HG02759 (cell line): Measurements from ENCODE around the gene MAN2A2.

ENCODE experiments used
- ATAC-seq: cut with Tn5 transposase; IDR thresholded peaks from one replicate; pipeline ENCODE4 v1.9.1; 2021; ENCODE audit warnings: mild to moderate bottlenecking, moderate library complexity; ENCODE audit not compliant: unreplicated experiment

The MAN2A2 gene

GRCh38 chr15:90902840-90903732 lies at the start of gene MAN2A2:
Gene MAN2A2, plus strand, starts transcription at chr15:90903302. Its CDS starts 906 bp downstream, at chr15:90904208.
- ATAC-seq: peak; percentile 62

- no peak for ATAC-seq
Measured at GRCh38 chr15:90855139-90855538, 48.0 kb upstream of the MAN2A2 start.

- ATAC-seq: no peak
Measured at GRCh38 chr15:90857337-90857736, 45.8 kb upstream of the MAN2A2 start.

- no peak for ATAC-seq
Measured at GRCh38 chr15:90857883-90858443, 45.1 kb upstream of the MAN2A2 start.

- no peak for ATAC-seq
Measured at GRCh38 chr15:90859234-90860131, 43.6 kb upstream of the MAN2A2 start.

- ATAC-seq: no peak
Measured at GRCh38 chr15:90860450-90860849, 42.7 kb upstream of the MAN2A2 start.

- no peak for ATAC-seq
Measured at GRCh38 chr15:90860942-90861675, 42.0 kb upstream of the MAN2A2 start.

- ATAC-seq: no peak
Measured at GRCh38 chr15:90862487-90862886, 40.6 kb upstream of the MAN2A2 start.

- no peak for ATAC-seq
Measured at GRCh38 chr15:90862964-90863778, 39.9 kb upstream of the MAN2A2 start.

- ATAC-seq: no peak
Measured at GRCh38 chr15:90863987-90864386, 39.1 kb upstream of the MAN2A2 start.

GRCh38 chr15:90864507-90864906 lies 38.6 kb upstream of the MAN2A2 start:
- ATAC-seq: no peak

GRCh38 chr15:90865702-90866101 lies 37.4 kb upstream of the MAN2A2 start:
- ATAC-seq: no peak

GRCh38 chr15:90866161-90866715 lies 36.9 kb upstream of the MAN2A2 start:
- no peak for ATAC-seq

- ATAC-seq: no peak
Measured at GRCh38 chr15:90866800-90867199, 36.3 kb upstream of the MAN2A2 start.

GRCh38 chr15:90868261-90868689 lies 34.8 kb upstream of the MAN2A2 start, which contains the start of gene FURIN:
Gene FURIN, plus strand, starts transcription at chr15:90868588. Its CDS starts 7,153 bp downstream, at chr15:90875741.
- no peak for ATAC-seq

- no peak for ATAC-seq
Measured at GRCh38 chr15:90869140-90869541, 34.0 kb upstream of the MAN2A2 start.

- ATAC-seq: no peak
Measured at GRCh38 chr15:90869601-90870353, 33.3 kb upstream of the MAN2A2 start.

GRCh38 chr15:90870354-90871138 lies 32.6 kb upstream of the MAN2A2 start:
- peak; percentile 7 for ATAC-seq
